COLO668 (cell line): Measurements from ENCODE around the gene EEF1G.
"Not testable (repeated sequence)": the region's sequence is repeated elsewhere in the genome, so short reads cannot be mapped to it uniquely, and the experiment has no call there.

Experiments
- DNase-seq: peaks from one replicate; lab custom pipeline; 2025; ENCODE audit not compliant: unreplicated experiment; lab: John Stamatoyannopoulos, UW

Gene EEF1G

DNA sequence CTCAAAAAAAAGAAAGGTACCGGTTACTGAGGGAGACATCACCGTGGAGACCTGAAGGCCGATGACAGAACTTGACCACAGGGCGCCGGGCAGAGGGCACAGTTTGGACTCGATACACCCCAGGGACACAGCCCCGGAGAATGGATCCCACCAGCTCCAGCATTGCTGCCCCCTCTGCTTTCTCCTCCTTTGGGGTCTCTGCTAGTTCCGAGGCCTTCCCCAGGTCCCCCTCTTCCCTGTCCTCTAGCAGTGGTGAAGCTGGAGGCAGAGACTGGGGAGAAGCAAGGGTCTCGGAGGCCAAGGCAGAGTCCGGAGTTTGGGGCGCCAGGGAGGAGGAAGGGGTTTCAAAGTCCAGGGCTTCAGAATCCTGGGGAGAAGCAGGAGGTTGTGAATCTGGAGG, 4.8 kb upstream of the EEF1G start:
- DNase-seq, result no peak

DNA sequence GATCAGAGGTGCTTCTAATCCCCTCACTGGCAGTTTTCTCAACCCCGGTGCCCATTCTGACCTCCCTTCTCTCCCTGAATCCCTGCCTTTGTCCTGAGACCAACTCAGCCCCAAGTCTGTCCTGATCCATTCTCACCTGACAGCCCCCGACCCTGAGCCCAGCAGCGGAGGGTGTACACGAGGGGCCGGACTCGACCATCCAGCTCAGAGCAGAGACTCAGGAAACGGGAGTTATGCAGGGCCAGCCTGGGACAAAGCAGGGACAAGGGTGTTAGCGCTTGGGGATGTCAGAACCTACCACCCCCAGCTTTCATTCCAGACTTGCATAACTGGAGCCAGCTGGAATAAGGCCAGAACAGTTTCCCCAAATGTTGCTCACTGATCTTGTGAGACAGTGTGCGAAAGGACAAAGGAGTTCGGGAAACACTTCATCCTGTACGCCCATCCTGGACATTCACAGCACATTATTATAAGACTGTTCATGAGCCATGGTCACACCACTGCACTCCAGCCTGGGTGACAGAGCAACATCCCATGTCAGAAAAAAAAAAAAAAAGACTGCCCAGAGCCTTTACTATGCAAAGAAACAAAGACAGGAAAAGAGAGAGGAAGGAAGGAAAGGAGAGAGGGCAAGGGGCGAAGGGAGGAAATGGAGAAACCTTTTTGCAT, 3.5 kb upstream of the EEF1G start:
- no peak for DNase-seq

DNA sequence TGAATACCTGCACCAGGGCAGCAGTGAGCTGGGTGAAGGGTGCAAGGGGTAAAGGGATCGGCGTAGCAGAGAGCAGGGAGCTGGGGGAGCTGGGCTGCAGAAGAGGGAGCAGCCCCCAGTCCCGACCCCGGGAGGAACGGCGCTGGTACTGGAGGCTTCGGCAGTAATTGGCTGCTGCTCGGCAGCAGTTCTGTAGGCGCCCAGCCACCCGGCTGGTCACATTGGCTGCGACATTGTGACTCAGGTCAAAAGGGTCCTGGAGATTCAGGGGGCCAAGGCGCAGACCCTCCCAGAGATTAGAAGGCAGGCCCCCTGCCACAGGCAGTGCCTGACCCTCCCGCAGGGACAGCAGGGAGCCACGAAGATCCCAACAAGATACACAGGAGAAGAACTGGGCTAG, 2.1 kb upstream of the EEF1G start:
- DNase-seq, result no peak

DNA sequence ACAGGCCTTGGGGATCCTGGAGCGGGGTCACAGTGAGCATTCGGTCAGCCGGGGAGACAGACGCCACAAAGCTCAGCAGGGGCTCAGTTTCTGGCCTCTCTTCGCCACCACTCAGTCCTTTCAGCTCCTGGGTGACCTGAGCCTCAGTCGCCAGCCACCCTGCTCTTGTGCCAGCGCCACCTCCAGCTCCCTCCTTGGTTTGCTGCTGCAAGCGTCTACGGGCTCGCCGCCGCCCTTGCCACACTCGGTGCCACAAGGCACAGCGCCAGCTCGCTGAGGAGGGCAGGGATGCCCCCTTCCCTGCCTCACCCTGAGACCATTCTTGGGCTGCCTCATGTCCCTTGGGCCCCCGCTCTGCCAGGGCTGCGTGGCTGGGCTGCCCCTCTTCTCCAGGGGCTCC, 1.5 kb upstream of the EEF1G start:
- peak; percentile 27 for DNase-seq

DNA sequence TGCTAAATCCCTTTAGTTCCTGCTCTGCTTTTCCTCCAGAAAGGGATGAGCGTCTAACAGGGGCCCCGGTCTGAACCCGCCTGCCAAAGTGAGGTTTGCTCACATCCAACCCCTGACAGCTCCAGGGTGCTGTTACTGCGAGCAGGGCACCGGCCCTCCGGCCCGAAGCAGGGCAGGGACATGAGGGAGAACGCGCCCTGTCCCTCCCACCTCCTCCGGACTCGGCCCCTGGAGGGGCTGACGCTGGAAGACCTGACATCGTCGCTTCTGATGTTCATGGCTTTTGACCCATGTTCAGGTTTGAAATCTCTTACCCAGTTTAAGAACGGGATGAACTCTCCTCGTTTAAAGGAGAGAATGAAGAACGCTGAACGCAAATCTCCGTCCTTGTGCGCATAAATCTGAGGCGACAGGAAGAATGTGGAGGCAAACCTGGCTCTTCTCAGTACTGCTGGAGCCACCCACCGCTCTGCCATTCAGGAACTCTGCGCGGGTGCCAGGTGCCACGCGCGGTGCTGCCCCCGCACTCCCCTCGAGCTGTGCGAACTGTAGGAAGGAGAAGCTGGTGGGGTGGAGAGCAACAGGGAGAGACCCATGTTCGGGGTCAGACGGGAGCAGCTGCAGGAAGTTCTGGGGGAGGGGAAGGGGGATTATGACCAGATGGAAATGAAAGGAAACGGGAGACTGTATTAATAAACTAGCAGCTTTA, 826 bp upstream of the EEF1G start:
- peak; percentile 45 for DNase-seq

DNA sequence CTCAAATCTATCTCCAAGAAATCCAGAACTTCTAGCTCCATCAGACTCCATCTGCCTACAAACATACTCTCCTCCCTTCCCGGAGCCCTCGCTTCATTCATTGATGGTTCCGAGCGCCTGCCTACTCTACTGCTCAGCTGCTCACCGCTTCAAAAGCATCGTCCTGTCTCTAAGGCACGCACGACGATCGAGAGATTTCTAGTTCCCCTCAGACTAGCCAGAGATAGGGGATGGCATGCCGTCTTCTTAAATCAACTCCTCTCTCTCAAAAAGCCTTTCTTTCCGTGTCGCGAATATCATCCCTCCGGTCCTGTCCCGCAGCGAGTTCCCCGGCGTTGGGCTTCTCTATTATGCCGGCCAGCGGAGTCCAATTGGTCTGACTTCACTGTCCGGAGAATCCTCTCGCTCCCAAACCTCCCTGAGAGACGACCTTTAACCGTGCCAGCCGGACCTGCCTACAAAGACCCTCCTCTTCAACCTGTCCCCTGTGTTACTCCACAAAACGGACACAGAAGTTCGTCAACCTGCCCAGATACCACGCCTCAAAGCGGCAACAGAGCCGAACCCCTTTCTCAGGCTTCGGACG, 592 bp downstream of the EEF1G start:
- peak; percentile 23 for DNase-seq

DNA sequence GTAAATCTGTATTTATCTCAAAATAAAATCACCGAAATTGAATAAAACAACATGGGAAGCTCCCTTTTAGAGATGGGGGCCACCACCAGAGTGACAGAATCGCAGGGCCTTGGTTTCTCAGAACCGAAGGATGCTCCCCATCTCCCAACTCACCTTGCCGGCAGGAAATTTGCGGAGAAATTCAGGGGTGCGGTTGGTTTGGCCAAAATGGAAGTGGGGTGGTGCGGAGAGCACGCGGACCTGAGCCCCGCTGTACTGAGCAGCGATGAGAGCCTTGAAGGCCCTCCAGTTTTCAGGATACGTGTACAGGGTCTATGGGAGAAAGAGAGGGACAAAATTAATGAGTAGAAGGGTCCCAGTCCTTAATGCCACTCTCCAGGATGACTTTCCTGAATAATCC, 1.3 kb downstream of the EEF1G start:
- DNase-seq, result no peak

DNA sequence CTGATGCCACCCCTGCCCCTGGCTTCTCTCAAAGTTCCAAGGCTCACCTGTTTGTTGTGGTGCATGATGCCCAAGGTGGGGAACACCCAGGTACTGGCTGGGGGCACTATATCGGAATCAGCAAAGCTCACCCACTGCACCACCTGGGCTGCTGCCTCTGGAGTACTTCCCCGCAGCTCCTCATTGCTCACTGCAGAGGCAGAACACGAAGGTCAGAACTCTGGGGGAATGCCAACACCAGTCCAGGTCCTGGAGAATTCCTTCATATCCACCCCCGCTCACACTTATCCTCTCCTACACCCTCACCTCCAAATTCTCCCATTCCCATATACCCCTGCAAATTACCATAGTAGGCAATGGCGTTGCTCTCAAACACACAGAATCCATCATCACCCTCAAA, 2.2 kb downstream of the EEF1G start:
- DNase-seq, result not testable (repeated sequence)

DNA sequence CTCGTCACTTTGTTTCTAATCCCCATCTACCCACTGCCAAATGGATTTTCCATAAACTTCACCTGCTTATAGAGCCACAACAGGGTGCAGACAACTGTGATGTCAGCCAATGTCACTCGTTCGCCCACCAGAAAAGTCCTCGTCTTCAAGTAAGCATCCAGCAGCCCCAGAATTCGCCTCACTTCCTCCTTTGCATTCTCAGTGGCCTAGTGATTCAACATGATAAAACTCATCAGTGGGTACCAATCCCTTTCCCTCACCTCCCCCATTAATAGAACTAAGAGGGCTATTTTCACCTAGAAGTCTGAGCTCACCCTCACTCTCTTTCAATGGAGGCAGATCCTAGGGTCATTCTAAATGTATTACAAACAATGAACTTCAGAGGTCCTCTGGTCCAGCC, 2.8 kb downstream of the EEF1G start:
- not testable (repeated sequence) for DNase-seq

DNA sequence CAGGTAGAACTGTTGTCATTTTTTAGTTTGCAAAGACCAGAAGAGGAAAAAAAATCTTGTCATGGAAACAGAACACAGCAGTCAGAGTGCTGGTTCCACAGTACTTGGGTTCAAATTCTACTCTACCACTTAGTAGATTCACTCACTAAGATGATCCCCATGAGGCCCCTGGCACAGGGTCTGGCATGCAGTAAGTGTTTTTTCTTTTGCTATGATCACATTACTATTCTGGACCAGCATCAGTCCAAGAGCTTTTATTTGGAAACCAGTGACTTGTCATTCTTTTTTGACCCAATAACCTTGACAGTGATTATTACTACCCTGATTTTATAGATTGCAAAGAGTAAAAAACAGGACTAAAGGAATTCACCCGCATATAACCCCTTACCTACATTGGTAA, 4.1 kb downstream of the EEF1G start:
- DNase-seq, result no peak

DNA sequence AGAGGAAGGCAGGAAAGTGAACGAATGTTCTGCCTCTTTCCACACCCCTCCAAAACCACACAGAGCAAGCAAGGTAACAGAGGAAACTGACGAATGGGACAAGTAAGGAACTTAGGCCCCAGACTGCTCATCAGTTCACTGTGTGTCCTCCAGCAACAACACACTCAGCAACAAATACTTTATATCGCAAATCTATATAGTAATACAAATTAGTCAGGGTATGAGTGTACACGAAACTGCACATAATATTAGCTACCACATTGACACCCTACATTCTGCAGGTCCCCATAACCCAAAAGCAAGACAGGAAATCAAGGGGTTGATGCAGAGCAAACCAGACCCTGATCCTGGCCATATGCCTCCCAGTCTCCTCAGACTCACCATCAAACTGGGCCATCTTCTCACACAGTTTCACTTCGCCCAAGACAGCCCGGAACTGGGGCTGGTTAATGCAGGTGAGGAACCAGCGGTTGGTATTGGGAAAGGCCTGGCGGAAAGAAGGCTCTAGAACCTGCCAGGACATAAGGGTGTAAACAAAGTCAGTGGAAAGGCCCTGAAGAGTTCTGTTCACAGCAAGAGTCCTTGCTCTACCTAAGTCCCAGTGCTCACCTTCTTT, 6.6 kb downstream of the EEF1G start:
- DNase-seq, result no peak

DNA sequence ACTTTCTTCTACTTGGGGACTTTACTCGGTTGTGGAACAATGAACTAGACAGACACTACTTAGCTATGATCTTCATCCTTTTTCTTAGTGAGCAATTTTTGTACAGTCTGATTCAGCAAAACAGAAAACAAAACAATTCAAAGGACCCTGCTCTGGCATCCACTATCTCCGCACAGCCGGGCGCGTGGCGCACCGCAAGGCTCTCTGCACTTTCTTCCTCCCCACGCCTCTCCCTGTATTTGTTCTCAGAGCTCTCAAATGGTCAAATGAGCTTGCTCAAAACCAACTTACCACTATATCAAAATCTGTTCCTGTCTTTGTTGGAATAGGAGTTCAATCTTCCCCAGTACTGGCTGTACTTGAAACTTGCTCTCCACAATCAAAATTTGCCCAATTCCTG, 7.4 kb downstream of the EEF1G start:
- DNase-seq, result no peak

DNA sequence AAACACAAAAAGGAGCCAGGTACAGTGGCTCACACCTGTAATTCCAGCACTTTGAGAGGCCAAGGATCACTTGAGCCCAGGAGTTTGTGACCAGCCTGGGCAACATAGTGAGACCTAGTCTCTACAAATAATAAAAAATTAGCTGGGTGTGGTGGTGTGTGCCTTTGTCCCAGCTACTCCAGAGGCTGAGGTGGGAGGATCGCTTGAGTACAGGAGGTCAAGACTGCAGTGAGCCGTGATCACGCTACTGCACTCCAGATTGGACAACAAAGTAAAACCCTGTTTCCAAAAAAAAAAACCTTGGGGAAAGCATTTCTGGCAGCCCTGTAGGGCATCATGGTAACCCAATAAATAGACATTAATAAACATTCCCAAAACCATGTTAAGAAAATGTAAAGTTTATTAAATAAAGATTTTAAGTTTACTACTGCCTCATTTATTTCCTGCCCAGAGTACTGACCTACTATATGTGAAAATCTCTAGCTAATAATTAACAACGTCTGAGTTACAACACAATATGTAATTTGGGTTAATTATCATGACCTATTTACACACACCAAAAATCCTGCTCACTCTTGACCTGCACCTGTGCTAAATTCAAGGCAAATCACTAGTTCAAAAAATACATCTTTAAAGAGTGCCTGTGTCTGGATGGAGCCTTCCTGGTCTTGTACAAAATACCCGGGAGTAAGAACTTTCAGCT, 8.4 kb downstream of the EEF1G start:
- no peak for DNase-seq

DNA sequence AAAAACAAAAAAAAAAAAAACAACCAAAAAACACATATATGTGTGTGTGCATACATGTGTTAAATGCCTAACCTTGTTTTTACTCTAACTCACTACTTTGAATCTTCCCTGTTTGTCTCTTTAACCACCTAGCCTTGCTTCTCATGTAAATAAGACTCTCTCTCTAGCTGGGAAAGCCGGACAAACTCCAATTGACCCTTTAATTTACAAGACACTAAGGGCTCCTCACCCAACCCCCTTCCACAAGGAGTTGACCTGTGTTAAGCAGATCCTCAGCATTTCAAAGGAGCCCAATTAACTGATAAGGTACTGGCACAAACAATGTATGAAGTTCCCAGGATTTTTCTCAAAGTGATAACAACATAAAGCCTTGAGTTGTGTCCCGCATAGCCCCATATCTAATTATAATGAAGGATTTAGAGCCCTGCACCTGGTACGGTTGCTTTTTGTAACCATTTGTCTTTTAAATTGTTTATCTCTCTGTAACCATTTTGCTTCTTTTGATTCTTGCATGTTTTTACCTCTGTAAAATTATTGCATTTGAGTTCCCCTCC, 11.9 kb downstream of the EEF1G start:
- not testable (repeated sequence) for DNase-seq

DNA sequence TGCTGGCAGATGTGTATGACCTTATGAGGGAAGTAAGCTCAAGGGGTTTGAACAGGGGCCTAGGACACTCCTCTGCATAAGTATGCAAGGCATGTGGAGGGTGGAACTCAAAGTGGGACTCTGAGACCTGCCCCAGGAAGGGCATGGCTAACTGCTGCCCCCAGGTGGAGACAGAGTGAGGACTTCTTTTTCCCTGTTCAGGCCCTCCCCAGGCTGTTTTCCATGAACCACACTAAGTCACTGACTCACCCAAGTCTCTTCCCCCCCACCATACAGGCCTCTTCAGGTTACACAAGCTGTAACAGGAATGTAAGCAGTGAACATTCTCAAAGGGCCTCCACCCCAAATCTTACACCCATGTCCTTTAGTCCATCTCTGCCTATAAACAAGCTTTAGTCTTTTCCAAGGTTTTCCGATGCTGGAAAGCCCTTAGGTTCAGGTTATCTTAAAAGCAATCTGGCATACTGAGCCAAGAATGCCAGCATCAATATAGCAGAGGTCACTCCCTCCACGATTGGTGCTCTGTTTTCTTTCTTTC, 13.1 kb downstream of the EEF1G start:
- peak; percentile 48 for DNase-seq

DNA sequence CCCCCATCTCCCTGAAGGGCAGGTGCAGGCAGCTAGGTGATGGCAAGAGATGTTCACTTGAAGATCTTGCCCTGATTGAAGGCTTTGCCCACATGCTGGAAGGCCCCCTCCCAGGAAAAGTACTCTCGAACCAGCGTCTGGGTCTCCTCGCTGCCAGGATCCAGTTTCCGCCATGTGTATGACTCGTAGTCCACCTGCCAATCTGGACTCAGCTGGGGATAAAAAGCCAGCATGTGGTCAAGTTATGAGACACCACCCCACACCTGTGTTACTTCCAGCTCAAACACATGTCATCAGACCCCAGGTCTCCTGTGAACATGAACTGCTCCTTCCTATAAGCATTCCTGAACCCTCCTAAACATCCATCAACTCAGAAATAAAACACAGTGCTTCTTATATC, 14.1 kb downstream of the EEF1G start:
- DNase-seq, result not testable (repeated sequence)

DNA sequence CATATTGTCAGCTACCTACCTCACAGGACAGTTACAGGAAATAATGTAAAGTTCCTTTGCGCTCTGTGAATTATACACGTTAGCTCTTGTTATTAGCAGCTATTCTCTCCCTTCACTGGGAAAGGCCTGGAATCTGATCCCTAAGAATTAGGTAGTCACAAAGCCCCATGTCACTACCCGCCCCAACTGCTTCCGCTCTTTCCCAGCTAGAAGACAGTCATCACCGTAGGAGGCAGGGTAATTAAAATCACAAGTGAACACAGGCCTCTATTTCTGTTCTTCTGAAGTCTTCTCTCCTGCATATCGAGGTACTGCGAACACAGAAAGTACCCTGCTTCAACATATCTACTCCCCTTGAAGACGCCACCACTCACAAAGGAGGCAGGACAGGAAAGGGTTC, 14.5 kb downstream of the EEF1G start:
- DNase-seq, result no peak

DNA sequence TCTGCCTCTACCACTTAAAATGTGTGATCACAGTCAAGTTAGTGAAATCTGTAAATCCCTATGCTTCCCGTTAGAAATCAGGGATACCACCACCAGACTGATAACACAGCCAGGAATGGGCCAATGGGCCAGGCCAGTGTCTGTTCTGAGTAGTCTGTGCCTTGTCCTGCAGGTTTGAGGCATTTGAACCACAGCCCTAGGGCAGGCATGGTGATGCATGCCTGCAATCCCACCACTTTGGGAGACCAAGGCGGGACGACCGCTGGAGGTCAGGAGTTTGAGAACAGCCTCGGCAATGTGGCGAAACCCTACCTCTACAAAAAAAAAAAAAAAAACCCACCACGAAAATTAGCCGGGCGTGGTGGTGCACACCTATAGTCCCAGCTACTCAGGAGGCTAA, 15.0 kb downstream of the EEF1G start:
- no peak for DNase-seq

DNA sequence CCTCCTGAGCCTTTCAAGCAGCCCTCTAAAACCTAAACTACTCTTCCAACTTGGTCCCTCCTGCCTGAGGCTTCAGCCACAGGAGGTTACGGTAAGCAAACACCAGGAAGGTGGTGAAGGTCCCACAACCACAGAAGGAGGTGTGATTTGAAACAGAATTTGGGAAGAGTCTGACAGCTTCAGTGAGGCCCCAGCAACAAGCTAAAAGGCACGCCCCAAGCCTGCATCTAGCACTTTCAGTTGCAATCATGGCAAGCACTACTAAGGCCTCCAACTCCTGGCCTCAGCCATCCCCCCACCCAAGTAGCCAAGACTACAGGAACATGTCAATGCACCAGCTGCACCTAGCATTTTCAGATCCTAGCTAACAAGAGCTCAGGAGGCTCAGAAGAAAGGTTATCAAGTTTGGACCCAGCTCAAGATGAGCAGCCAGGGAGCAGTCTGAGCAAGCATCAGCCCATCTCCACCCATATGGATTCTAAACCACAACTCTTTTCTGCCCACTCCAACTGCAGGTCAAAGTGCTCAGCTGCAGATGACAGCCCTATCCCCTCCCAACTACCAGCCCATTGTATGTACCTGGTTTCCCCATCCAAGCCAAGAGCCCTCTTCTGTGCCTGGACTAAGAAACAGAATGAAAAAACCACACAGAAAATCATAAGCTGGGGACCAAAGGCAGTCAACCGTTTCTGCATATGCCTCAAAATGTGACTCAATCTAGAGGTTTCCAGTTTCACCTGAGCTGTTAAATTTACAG, 16.6 kb downstream of the EEF1G start:
- no peak for DNase-seq
